Cardiac ventricle fibroblast (primary cell): ENCODE data around the gene SERBP1. TPM values are rescaled to one million over a fixed set of nuclear protein-coding genes. Genes with fewer than 3 reads are reported as not detected.

Experiments
- total RNA-seq: library from RNA; depleted of rRNA; stranded (reverse); fragments of >200 nt; gene quantifications from 2 replicates; pipeline ENCODE4 v1.2.3, GENCODE V29; 2015

The SERBP1 gene
- total RNA-seq: 221 and 225 TPM in 2 replicates

GRCh38 chr1:67430358-67431155 lies at the start of gene SERBP1:
SERBP1 (minus strand) TSS chr1:67430402; CDS start chr1:67430300, 102 bp downstream.

Other genes starting within 250 kb of the SERBP1 start
- not detected in 2 replicates for gene IL12RB2, start 122.5 kb downstream of the SERBP1 start, total RNA-seq